Adrenal gland (tissue), 5 donors: Measurements from ENCODE around the gene AKNAD1.

Source experiments
- POLR2A ChIP-seq, 2 donors: fragments of 450-650 bp; IDR thresholded peaks; one replicate each; pipeline ENCODE4 v1.6.1; 2017; ENCODE audit warnings: antibody characterized with exemption in 2 of 2, mild to moderate bottlenecking in 2 of 2, moderate library complexity in 1 of 2
- TF ChIP-seq, protein P1 (sequence below), 6 experiments: fragments of 450-650 bp in 4 of 6; fragments of 200-600 bp in 2 of 6; sonication (generic) in 1 of 6; IDR thresholded peaks; 1 replicate in 5 of 6; 2 replicates in 1 of 6; pipeline versions ENCODE4 v1.5.1 to v1.8.0; 2016 to 2021; ENCODE audit warnings: antibody characterized with exemption in 6 of 6, mild to moderate bottlenecking in 2 of 6, moderate library complexity in 1 of 6
- donor health status: DM: no; HTN: no; CAD: no.

DNA sequence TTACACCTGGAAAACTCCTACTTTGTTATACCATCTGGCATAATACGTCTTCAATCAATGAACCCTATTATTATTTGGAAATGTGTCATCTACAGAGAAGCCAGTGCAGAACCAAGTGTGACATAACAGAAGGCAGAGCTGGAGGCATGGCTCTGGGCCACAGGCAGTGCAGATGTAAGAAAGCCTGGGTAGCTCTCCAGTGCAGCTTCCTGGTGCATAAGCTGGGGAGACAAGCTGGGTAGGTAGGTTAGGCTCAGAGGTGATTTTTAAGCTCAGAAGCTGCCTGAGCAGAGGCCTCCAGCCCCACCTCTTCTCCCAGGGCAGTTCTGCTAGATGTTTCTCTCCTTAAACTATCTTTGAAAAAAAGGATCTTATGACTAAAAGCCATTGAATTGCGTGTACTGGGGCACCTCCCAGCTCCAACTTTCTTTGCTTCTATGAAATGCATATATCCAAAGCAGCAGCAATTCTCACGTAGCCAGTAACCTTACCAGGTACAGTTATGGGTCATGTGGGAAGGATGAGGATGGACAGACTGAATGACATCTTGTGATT is 30.7 kb downstream of the AKNAD1 start:
- TF ChIP-seq, protein P1, sequence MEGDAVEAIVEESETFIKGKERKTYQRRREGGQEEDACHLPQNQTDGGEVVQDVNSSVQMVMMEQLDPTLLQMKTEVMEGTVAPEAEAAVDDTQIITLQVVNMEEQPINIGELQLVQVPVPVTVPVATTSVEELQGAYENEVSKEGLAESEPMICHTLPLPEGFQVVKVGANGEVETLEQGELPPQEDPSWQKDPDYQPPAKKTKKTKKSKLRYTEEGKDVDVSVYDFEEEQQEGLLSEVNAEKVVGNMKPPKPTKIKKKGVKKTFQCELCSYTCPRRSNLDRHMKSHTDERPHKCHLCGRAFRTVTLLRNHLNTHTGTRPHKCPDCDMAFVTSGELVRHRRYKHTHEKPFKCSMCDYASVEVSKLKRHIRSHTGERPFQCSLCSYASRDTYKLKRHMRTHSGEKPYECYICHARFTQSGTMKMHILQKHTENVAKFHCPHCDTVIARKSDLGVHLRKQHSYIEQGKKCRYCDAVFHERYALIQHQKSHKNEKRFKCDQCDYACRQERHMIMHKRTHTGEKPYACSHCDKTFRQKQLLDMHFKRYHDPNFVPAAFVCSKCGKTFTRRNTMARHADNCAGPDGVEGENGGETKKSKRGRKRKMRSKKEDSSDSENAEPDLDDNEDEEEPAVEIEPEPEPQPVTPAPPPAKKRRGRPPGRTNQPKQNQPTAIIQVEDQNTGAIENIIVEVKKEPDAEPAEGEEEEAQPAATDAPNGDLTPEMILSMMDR (IDR thresholded peaks at IDR 0.05), result no peak
- TF ChIP-seq POLR2A (IDR thresholded peaks at IDR 0.05), result no peak
